Mucosa of gallbladder (tissue), 1 donor: ENCODE measurements around the gene HELZ2. TPM values are rescaled to one million over a fixed set of nuclear protein-coding genes. Genes with fewer than 3 reads are reported as not detected.
"Not testable (repeated sequence)": the region's sequence is repeated elsewhere in the genome, so short reads cannot be mapped to it uniquely, and the experiment has no call there.

ENCODE experiments used
- DNase-seq: peaks from one replicate; pipeline ENCODE4 v3.0.0-alpha.2; 2020; ENCODE audit warnings: low spot score
- total RNA-seq: library from RNA; stranded (reverse); gene quantifications from one replicate; pipeline ENCODE4 v1.2.1, GENCODE V29; 2021
- donor health status: DM: no; HTN: no; CAD: no.

The HELZ2 gene
- total RNA-seq, 1 donor from 2014 or later: 48.9 TPM

DNA sequence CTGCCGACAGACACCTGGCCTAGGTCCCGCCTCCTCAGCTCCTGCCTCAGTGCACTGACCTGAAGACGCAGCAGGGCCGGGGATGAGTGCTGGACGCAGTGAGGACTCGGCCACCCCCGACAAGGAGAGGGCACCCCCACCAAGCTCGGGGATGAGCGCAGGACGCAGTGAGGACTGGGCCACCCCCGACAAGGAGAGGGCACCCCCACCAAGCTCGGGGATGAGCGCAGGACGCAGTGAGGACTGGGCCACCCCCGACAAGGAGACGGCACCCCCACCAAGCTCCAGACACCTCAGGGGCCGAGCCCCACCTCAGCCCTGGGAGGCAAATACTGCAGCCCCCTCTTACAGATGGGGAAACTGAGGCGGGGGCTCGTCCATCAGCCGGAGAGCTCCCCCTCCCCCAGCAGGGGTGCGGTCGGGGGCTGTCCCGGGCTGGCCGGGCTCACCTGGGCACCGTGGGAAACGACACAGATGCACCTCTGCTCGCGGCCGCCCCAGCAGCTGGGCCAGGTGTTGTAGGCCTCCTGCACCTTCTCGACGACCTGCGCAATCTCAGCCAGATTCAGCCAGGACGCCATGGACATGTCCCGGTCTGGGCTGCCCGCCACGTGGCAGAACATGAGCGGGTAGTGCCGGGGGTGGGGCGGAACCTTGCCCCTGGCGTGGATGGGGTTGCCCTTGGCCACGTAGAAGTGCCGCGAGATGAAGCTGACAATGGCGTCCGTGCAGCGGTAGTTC, 7.5 kb downstream of the HELZ2 start:
- no peak for DNase-seq

DNA sequence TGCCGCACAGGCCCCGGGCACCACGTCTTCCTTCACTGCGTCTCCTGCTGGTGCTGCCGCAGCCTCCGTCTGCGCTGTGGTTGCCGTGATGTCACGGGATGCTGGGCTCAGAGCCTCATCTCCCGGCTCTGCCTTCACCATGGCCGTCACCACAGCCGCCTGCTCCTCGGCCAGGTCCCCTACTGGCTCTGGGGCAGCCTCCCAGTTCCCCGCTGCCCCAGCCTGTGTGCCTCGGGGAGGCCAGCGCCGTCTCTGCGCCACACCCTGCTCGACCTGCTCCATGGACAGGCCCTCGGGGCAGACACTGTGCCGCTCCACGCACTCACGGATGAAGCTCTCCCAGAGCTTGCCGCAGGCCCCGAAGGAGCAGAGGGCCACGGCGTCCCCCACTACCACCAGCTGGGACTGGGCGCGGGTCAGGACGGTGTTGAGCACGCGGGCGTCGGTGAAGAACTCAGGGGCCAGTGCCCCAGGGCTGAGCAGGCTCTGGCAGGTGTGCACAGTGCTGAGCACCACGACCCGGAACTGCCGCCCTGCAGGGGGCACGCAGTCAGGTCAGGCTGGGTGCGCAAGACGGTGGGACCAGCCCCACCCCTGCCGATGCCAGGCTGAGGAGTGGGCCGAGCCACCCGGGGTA, 8.2 kb downstream of the HELZ2 start:
- no peak for DNase-seq

DNA sequence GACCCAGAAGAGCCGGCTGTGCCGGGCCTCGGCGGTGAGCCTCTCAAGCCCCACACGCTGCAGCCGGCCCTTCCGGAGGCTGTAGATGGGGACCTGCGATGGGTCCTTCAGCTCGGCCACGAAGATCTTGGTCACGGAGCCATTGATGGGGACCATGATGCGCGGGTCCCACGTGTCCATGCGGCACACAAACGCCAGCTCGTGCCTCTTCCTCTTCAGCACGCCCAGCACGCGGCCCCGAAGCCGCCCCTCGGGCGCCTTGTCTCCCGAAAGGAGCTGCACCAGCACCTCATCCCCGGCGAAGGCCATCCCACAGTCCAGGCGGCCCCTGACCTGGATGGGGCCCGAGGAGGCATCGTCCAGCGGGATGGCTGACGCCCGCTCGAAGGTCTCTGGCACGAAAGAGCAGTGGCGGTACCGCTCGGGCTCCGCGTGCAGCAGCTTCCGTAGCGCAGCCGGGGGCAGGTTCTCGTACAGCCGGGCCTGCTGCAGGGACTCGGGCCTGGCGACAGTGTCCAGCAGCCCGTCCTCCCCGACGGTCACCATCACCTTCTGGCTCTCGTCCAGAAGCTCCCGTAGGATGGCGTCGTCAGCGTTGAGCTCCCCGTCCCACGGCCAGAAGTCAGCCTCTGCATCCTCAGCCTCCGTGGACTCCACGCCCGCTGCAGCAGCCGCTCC, 8.9 kb downstream of the HELZ2 start:
- DNase-seq: no peak

DNA sequence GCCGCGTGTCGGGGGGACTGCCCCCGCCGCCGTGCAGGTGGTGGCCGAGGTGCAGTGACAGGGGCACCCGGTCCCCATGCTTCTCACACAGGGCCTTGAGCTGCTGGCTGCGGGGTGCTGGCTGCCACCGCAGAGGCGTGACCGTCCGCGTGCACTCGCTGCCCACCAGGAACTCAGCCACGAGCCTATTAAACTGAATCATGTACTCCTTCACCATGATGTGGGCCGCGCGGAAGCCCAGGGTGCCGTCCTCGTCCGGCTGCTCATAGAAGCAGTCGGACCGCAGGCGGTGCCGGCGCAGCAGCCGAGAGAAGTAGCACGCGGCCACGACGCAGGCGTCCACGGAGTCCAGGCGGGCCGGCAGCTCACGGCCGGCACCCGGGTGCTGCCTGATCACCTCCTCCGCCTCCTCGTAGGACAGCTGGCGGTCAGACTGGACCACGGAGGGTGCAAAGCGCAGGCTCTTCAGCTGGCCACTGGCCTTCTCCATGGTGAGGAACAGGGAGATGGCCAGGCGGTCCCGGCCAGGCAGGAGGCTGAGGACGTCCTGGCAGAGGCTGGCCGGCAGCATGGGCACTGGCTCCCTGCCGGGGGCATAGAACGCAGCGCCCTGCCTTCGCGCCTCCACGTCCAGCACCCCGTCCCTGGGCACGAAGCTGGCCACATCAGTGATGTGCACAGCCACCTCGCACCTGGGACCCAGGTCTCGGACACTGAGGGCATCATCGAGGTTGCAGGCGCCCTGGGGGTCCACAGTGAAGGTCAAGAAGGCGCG, 9.8 kb downstream of the HELZ2 start:
- DNase-seq: no peak

DNA sequence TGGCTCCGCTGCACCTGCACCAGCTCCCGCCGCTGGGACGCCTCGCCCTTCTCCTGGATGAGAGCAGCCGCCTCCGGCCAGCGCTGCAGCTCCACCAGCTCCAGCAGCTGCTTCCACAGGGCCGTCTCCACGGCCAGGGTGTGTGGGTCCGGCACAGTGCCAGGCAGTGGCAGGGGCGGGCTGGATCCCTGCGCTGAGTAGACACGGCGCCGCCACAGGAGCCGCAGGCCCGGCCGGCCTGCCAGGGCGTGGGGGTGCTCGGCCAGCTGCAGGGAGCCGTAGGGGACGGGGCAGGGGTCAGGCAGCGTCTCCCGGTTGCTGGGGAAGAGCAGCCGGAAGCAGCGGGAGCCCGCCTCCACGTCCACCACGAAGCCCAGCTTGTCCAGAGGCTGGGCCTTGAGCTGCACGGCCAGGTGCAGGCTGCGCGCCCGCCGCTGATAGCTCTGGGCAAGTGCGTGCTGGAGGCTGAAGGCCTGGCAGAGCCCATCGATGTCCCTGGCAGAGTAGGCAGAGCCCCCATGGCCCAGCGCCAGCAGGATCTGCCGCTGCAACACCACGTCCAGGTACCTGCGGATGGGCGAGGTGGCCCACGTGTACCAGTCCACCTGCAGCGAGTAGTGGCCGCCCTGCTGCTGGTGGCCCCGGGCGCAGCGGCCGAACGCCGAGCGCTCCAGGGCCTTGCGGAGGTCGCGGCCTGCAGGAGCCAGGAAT, 10.7 kb downstream of the HELZ2 start:
- DNase-seq: no peak

DNA sequence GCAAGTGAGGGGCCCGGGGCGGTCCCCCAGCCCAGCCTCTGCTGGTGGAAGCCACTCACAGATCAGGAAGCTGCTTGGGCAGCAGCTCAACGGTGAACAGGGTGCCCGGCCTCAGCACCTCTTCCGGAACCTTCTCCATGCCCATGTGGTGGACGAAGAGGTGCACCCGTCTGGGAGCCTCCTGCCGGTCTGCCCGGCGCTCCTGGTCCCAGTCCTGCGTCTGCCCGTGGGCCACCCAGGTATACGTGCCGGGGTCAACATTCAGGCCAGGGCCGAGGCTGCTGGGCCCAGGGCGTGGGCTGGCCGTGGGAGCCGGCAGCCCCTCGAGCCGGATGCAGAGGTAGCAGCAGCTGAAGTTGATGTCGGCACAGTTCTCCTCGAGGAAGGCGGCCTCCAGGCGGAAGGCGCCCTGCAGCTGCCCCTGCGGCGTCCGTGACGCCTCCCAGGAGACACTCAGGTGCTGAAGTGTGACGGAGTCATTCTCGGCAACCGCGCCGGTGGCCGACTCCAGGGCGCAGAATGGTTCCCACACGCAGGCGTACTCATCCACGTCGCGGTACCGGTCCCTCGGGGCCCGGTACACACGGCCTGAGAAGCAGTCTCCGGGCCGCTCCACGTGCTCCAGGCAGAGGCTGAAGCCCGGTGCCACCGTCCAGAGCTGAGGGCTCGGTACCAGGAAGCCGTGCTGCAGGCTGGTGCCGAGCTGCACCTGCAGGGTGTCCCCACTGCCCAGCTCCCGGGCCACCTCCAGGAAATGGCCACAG, 11.4 kb downstream of the HELZ2 start:
- DNase-seq: no peak

DNA sequence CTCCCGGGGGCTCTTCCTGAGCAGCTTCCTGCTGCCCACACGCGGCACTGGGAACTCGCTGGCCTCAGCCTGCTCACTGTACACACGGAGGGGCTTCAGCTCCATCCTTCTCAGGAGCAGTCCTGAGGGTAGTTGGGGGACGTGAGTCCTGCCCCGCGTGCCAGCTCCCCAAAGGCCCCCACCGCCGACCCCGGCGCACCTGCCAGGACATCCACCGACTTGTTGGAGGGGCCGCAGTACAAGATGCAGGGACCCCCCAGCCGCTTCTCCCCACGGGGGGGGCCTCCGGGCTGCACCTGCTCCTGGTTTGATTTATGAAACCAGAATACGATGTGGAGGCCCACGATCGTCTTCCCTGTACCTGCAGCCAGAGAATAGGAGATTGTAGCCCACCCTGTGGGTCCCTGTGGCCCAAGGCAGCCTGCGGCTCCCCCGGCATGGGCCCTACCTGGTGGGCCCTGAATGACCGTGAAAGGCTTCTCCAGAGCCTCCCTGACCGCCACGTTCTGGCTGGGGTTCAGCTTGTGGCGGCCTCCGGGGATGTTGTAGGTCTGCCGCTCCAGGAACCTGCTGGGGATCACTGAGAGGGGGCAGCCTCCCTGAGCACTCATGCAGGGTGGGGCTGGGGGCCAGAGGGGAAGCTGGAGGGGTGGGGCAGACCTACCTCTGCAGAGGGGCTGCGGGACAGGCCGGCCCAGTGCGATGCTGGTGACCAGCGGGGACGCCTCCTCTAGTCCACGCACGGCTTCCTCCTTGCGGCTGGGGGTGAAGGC, 12.2 kb downstream of the HELZ2 start:
- DNase-seq: no peak

DNA sequence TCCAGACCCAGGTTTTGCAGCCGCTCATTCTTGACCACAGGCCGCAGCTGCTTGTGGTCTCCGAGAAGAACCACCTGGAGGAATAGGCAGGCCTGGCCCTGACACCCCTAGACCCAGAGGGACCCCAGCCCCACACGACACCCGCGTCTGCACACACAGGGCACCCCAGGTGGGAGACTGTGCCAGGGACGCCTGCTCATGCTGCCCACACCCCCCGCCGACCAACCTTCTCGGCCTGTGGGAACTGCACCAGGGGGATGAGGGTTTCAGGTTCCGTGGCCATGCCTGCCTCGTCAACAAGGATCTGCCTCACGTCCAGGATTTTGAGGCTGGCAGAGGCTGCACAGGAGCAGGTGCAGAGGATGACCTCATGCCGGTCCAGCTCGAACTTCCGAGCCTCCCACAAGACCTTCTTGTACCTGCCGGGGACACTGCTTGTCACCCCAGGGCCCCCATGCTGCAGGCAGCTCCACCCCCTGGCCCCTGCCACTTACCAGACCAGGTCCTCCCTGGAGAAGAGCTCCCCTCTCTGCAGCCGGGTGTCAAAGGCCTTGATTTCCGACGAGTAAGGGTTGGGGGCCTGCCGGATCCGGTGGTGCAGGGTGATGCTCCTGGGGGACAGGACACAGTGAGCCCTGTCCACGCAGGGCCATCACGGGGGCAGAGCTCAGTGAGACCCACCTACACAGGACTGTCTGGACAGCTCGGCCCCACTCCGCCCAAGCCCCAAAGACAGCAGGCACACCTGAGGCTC, 13.0 kb downstream of the HELZ2 start:
- no peak for DNase-seq

DNA sequence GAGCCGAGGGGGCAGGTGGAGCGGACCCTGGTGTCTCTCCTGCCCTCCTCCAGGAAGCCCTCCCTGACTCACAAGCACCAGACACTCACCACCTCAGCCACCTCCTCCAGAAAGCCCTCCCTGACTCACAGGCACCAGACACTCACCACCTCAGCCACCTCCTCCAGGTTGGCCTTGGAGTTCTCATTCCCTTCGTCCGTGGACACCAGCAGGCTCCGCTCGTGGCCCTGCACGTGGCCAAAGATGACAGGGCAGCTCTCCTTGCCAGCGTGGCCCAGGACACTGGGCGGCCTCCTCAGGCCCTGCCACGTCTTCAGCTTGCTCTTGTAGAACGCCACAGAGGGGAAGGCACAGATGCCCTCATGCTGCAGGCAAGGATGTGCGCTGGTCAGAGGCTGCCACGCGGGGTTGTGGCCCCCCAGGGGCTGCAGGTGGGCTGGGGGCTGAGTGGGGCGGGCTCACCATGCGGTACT, 13.7 kb downstream of the HELZ2 start:
- DNase-seq: no peak

DNA sequence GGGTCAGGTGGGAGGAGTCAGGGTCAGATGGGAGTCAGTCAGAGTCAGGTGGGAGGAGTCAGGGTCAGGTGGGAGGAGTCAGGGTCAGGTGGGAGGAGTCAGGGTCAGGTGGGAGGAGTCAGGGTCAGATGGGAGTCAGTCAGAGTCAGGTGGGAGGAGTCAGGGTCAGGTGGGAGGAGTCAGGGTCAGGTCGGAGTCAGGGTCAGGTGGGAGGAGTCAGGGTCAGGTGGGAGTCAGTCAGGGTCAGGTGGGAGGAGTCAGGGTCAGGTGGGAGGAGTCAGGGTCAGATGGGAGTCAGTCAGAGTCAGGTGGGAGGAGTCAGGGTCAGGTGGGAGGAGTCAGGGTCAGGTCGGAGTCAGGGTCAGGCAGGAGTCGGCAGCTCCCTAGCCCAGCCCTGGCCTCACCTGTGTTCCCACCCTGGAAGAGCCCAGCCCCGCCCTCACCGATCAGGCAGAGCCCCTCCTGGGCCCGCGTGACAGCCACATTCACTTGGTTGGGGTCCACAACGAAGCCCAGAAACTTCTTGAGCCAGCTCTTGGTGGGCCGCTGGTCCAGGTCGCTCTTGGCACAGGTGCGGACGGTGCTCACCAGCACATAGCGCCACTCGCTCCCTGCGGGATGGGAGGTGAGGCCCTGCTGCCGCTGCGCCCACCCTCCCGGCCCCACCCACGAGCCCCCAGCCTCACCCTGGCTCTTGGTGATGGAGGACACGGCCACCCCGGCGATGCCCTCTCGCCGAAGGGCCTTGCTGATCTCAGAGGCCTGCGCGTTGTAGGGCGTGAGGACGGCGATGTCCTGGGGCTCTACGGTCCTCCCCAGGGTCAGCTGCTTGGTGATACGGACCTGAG, 14.3 kb downstream of the HELZ2 start:
- not testable (repeated sequence) for DNase-seq

DNA sequence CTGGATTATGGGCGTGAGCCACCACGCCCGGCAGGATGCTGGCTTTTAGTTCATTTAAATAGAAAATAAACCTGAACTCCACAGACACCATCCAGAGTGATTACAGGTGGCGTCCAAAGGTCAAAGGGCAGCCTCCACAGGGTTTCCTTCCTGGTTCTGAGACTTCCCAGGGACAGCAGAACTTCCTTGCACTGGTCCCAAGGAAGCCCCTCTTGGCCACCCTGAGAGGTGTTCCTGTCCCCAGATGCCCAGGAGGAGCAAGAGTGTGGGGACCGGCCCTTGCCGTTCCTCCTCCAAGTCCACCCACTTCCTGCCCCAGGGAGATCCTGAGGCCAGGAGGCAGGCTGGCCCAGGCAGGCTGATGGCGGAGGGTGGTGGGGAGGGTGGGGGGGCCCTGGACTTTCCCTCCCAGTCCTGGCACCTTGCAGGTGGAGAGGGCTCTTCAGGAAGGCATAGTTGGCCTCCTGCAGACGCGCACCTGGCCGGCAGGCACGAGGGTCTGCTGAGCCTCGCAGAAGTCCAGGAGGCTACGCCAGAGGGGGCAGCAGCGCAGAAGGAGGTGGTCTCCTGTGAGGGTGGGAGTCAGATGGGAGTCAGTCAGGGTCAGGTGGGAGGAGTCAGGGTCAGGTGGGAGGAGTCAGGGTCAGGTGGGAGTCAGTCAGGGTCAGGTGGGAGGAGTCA, 15.1 kb downstream of the HELZ2 start:
- no peak for DNase-seq

DNA sequence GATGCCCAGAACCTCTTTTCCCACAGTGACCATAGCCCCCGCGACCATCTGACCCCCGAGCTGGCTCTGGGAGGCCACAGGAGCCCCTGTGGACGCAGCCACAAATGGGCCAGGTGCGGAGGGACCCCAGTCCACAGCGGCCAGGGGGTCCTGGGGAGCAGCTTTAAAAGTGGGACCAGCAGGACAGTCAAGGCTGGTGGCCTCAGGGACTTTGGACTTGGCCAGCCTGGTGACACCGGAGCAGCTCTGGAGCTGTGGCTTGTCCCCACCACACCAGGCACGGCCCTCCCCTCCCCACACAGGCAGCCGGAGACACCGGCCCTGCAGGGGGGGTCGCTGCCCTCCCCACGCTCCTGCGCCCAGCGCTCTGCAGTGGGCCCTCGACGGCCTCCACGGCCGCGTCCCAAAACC, 16.6 kb downstream of the HELZ2 start:
- DNase-seq: no peak

DNA sequence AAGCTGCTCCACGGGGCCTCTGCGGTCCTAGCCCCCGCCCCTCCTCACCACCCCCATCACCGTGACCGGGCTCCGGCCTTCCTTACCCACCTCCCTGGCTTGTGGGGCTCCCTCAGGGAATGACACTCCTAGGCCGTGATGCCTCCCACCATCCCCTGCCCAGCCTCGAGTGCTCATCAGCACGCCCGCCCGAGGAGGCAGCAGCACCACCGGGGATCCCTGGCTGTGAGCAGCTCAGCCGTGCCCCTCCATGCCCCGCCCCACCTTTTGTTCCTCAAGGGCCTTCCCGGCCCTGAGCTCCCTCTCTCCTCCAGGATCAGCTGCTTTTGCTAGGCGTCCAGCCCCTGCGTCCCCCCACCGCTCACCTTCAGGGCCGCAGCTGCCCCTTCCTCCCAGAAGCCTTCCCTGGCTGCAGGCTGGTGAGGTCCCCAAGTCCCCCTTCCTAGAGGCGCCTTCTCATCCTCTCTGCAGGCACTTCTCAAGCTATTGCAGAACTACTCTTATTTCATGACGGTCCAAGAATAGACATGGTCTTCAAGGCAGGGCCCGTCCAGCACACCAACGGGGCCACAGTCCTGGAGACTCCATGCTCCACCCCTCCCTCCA, 17.1 kb downstream of the HELZ2 start:
- no peak for DNase-seq

DNA sequence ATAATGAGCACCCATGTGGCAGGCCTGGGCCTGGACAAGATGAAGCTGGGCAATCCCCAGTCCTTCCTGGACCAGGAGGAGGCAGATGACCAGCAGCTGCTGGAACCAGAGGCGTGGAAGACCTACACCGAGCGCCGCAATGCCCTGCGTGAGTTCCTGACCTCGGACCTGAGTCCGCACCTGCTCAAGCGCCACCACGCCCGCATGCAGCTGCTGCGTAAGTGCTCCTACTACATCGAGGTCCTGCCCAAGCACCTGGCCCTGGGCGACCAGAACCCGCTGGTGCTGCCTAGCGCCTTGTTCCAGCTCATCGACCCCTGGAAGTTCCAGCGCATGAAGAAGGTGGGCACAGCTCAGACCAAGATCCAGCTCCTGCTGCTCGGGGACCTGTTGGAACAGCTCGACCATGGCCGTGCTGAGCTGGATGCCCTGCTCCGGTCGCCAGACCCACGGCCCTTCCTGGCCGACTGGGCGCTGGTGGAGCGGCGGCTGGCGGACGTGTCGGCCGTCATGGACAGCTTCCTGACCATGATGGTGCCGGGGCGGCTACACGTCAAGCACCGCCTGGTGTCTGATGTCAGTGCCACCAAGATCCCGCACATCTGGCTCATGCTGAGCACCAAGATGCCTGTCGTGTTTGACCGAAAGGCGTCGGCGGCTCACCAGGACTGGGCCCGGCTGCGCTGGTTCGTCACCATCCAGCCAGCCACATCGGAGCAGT, 18.2 kb downstream of the HELZ2 start:
- DNase-seq: no peak

DNA sequence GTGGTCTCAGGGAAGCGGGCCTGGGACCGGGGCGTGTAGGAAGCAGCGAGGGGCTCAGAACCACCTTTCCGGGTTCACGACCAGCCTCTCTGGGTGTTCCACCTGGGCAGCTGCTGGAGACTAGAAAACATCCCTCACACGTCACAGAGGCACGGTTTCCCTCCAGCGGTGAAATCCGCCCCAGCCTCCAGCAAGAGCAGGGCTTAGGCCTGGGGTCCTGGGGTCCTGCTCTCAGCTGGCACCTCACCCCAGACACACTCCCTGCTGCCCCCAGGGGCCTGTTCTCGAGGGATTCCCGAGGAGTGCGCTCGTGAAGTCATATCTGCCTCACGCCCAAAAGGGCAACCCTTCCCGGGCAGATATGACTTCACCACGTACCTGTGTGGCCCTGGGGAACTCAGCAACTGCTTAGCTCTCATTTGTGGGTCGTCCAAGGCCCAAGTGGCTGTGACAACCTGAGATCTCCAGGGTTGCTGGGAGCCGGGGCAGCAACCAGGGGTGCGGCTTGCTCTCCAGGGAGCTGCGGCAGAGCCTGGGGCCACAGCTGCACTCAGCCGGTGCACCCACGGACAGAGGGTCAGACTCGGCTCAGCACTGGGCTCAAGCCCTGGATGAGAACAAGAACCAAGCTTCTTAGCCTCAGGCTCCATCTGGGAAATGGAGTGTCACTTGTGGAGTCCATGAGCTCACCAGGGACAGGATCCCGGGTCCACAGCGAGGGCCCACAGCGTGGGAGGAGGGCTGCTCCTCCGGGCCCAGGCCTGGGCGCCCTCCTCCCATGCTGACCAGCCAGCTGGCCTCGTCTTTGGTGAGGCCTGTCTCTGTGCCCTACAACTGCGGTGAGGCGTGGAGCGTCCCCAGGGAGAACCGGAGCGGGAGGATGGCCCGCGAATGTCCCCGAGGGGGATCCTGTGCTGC, 19.4 kb downstream of the HELZ2 start:
- no peak for DNase-seq

DNA sequence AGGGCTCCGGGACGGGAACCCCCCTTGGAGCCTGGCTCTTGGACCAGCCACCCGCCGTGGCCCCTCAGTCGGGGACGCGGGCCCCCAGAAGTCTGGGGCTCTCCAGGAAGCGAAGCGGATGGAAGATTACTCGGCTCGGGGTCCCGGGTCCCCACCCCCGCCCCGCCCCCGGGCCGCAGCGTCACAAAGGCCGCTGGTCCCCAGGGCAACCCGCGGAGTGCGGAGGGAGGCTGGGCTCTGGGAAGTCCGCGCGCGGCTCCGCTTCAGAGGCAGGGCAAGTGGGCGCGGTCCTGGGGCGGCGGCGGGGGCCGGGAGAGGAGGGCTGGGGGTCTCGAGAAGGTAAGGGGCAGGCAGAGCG, 20.1 kb downstream of the HELZ2 start, which contains the start of gene FNDC11:
Gene FNDC11 (plus strand): TSS at position 227 of the 358 bp plus-strand sequence. CDS start 1,505 bp downstream, outside the sequence.
- no peak for DNase-seq
